HCT116 (cell line): ENCODE measurements around the gene PRRG2. TPM values are rescaled to one million over a fixed set of nuclear protein-coding genes. Genes with fewer than 3 reads are reported as not detected.

Source experiments
- ATAC-seq: fragments of 200-7000 bp; cut with Tn5 transposase; 2 replicates; pipeline ENCODE4 v1.9.1; 2020; ENCODE audit warnings: mild to moderate bottlenecking, moderate library complexity
- BruUV-seq: library from RNA; stranded (reverse); fragments of 400-500 nt; replicated peaks from 2 replicates; lab custom pipeline; 2021; lab: Mats Ljungman, UMichigan
- CTCF ChIA-PET: fragments of 300-600 bp; sonication (Branson Sonifier 250); formaldehyde crosslinking; loops from one replicate; lab custom pipeline; 2021; ENCODE audit warnings: antibody characterized with exemption; lab: Charles Lee
- POLR2A ChIA-PET: fragments of 300-600, 350-600 bp; sonication (Branson Sonifier 250); formaldehyde crosslinking; loops from one replicate; lab custom pipeline; 2021; ENCODE audit warnings: antibody characterized with exemption; lab: Charles Lee
- RAD21 ChIA-PET, 2 experiments: fragments of 300-600 bp; sonication (Branson Sonifier 250); formaldehyde crosslinking; loops; one replicate each; lab custom pipeline; 2023; ENCODE audit warnings: low total read pairs in 2 of 2; ENCODE audit not compliant: uncharacterized antibody in 2 of 2, unreplicated experiment in 2 of 2, low non-redundant PET in 1 of 2; lab: Charles Lee
- DNase-seq: peaks from one replicate; pipeline ENCODE4 v3.0.0-alpha.2; 2010; ENCODE audit warnings: low read depth, low spot score
- H2AFZ ChIP-seq: fragments of 200-600 bp; shearing (Covaris generic), sonication (generic); 2 replicates; pipeline ENCODE4 v1.6.1; 2017; ENCODE audit warnings: low read depth, mixed run types, mixed read lengths, antibody characterized with exemption, low read length; ENCODE audit not compliant: poor library complexity, severe bottlenecking
- H3K27ac ChIP-seq: 2 replicates; pipeline ENCODE4 v1.5.1; 2012; ENCODE audit warnings: low read depth, low read length
- H3K27me3 ChIP-seq: fragments of 200-600 bp; sonication (generic); 2 replicates; pipeline ENCODE4 v1.6.1; 2016; ENCODE audit warnings: mixed run types, low read length, mixed read lengths; ENCODE audit not compliant: insufficient read depth
- H3K36me3 ChIP-seq, 2 experiments: fragments of 200-500 bp in 1 of 2; fragments of 200-600 bp in 1 of 2; sonication (Bioruptor generic) in 1 of 2; sonication (generic) in 1 of 2; 2 replicates each; pipeline versions ENCODE4 v1.5.1 to v1.6.1; 2014 to 2016; ENCODE audit warnings: low read length in 2 of 2, inconsistent platforms in 1 of 2, mixed read lengths in 1 of 2, mixed run types in 1 of 2; ENCODE audit not compliant: insufficient read depth in 2 of 2, control insufficient read depth in 1 of 2
- H3K4me1 ChIP-seq, 2 experiments: fragments of 200-600 bp in 1 of 2; sonication (generic) in 1 of 2; 2 replicates each; pipeline versions ENCODE4 v1.5.1 to v1.6.1; 2012 to 2017; ENCODE audit warnings: low read length in 2 of 2, inconsistent platforms in 1 of 2, mild to moderate bottlenecking in 1 of 2, mixed read lengths in 1 of 2, mixed run types in 1 of 2, moderate library complexity in 1 of 2; ENCODE audit not compliant: insufficient read depth in 2 of 2, control insufficient read depth in 1 of 2
- H3K4me2 ChIP-seq: fragments of 200-600 bp; sonication (generic); 2 replicates; pipeline ENCODE4 v1.6.1; 2017; ENCODE audit warnings: mixed run types, low read length, mixed read lengths
- H3K4me3 ChIP-seq, 2 experiments: fragments of 200-600 bp in 1 of 2; sonication (generic) in 1 of 2; replicated peaks in 1 of 2; 2 replicates each; pipeline ENCODE4 v1.5.1; 2011 to 2016; ENCODE audit warnings: low read length in 2 of 2, control low read depth in 1 of 2, low read depth in 1 of 2, mild to moderate bottlenecking in 1 of 2, mixed read lengths in 1 of 2, mixed run types in 1 of 2
- H3K79me2 ChIP-seq: fragments of 200-600 bp; sonication (generic); 2 replicates; pipeline ENCODE4 v1.6.1; 2017; ENCODE audit warnings: mild to moderate bottlenecking, mixed run types, low read length, moderate library complexity, mixed read lengths; ENCODE audit not compliant: insufficient read depth
- H3K9ac ChIP-seq: fragments of 200-600 bp; sonication (generic); 2 replicates; pipeline ENCODE4 v1.6.1; 2016; ENCODE audit warnings: low read length, mixed read lengths
- H3K9me2 ChIP-seq: fragments of 200-600 bp; sonication (generic), shearing (Covaris generic); 2 replicates; pipeline ENCODE4 v1.6.1; 2017; ENCODE audit warnings: mixed run types, mild to moderate bottlenecking, moderate library complexity; ENCODE audit not compliant: insufficient read depth
- H3K9me3 ChIP-seq, 2 experiments: fragments of 200-500 bp in 1 of 2; fragments of 200-600 bp in 1 of 2; sonication (Bioruptor generic) in 1 of 2; sonication (generic) in 1 of 2; 2 replicates each; pipeline ENCODE4 v1.6.1; 2014 to 2017; ENCODE audit warnings: low read length in 2 of 2, mixed read lengths in 2 of 2, inconsistent platforms in 1 of 2, low read depth in 1 of 2, mild to moderate bottlenecking in 1 of 2, mixed run types in 1 of 2, moderate library complexity in 1 of 2; ENCODE audit not compliant: control insufficient read depth in 1 of 2, insufficient read depth in 1 of 2
- H4K20me1 ChIP-seq: fragments of 200-600 bp; sonication (generic), shearing (Covaris generic); 2 replicates; pipeline ENCODE4 v1.6.1; 2017; ENCODE audit warnings: mixed run types, mild to moderate bottlenecking, moderate library complexity; ENCODE audit not compliant: insufficient read depth
- CEBPB ChIP-seq: IDR thresholded peaks from 2 replicates; pipeline ENCODE4 v1.6.1; 2012; ENCODE audit warnings: low read depth
- JUND ChIP-seq: IDR thresholded peaks from 2 replicates; pipeline ENCODE4 v1.6.1; 2012
- MAX ChIP-seq: IDR thresholded peaks from 2 replicates; pipeline ENCODE4 v1.6.1; 2012
- POLR2A ChIP-seq: IDR thresholded peaks from 2 replicates; pipeline ENCODE4 v1.7.0; 2011; ENCODE audit warnings: borderline replicate concordance; ENCODE audit not compliant: insufficient read depth, insufficient read length; ENCODE audit errors: extremely low read depth
- POLR2AphosphoS5 ChIP-seq: IDR thresholded peaks from 2 replicates; pipeline ENCODE4 v1.6.1; 2011; ENCODE audit warnings: mild to moderate bottlenecking, low read depth, low read length, moderate library complexity
- SRF ChIP-seq: IDR thresholded peaks from 2 replicates; pipeline ENCODE4 v1.6.1; 2012; ENCODE audit warnings: low read depth
- TCF7L2 ChIP-seq: IDR thresholded peaks from 2 replicates; pipeline ENCODE4 v1.7.0; 2011; ENCODE audit warnings: borderline replicate concordance, inconsistent platforms; ENCODE audit not compliant: insufficient read depth, insufficient read length; ENCODE audit errors: extremely low read depth
- ZFX ChIP-seq: fragments of 450-650 bp; IDR thresholded peaks from 2 replicates; pipeline ENCODE4 v1.6.1; 2017
- ZNF274 ChIP-seq: fragments of 200-500 bp; sonication (Bioruptor generic); IDR thresholded peaks from 2 replicates; pipeline ENCODE4 v1.6.1; 2014; ENCODE audit warnings: mild to moderate bottlenecking, low read depth, low read length, inconsistent platforms
- intact Hi-C: fragments of 100-400 bp; cut with micrococcal nuclease; formaldehyde crosslinking; loops from 2 replicates; pipeline ENCODE4 v1.10.0; 2022
- total RNA-seq: library from RNA; stranded (reverse); gene quantifications from one replicate; pipeline ENCODE4 v1.2.1, GENCODE V29; 2021; ENCODE audit not compliant: unreplicated experiment
- TF ChIP-seq, protein P1 (sequence below), 3 experiments: fragments of 200-600 bp in 1 of 3; sonication (generic) in 1 of 3; IDR thresholded peaks in 2 of 3; conservative IDR thresholded peaks in 1 of 3; 2 replicates each; pipeline ENCODE4 v1.5.1; 2012 to 2017; ENCODE audit warnings: low read depth in 2 of 3, low read length in 2 of 3, antibody characterized with exemption in 1 of 3, borderline replicate concordance in 1 of 3, control low read depth in 1 of 3, mild to moderate bottlenecking in 1 of 3, mixed read lengths in 1 of 3, mixed run types in 1 of 3, moderate library complexity in 1 of 3; ENCODE audit not compliant: insufficient read depth in 1 of 3

Gene PRRG2
- total RNA-seq, 1 experiment from 2014 or later, result 6.2 TPM

GRCh38 chr19:49534632-49535385, 46.3 kb upstream of the PRRG2 start:
- no peak overlapping the region for H3K4me2 ChIP-seq
- H2AFZ ChIP-seq, result no peak overlapping the region
- H3K27me3 ChIP-seq, result no peaks in the 10 kb centered on the region
- H3K4me1 ChIP-seq, result peaks cover 0 to 10% of the 10 kb centered on the region in 2 experiments; a peak in 1 of 4 replicates
- no peak overlapping the region for H3K9ac ChIP-seq
- ATAC-seq (no peak), DNase-seq (no peak)
- BruUV-seq, result no TSS peak
- no peak for TF ChIP-seq MAX
- TF ChIP-seq, protein P1, sequence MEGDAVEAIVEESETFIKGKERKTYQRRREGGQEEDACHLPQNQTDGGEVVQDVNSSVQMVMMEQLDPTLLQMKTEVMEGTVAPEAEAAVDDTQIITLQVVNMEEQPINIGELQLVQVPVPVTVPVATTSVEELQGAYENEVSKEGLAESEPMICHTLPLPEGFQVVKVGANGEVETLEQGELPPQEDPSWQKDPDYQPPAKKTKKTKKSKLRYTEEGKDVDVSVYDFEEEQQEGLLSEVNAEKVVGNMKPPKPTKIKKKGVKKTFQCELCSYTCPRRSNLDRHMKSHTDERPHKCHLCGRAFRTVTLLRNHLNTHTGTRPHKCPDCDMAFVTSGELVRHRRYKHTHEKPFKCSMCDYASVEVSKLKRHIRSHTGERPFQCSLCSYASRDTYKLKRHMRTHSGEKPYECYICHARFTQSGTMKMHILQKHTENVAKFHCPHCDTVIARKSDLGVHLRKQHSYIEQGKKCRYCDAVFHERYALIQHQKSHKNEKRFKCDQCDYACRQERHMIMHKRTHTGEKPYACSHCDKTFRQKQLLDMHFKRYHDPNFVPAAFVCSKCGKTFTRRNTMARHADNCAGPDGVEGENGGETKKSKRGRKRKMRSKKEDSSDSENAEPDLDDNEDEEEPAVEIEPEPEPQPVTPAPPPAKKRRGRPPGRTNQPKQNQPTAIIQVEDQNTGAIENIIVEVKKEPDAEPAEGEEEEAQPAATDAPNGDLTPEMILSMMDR (IDR thresholded peaks at IDR 0.05 in 2 of 3, conservative IDR thresholded peaks at IDR 0.05 in 1 of 3; ENCODE audit: borderline replicate concordance in 1 of 3, insufficient read depth in 1 of 3, low read depth in 2 of 3, low read length in 2 of 3), result no peak
- no peak for TF ChIP-seq POLR2AphosphoS5
- TF ChIP-seq SRF, result no peak
- TF ChIP-seq CEBPB, result no peak
- TF ChIP-seq TCF7L2, result no peak
- no peak for TF ChIP-seq JUND
- TF ChIP-seq ZNF274, result no peak
- TF ChIP-seq POLR2A, result no peak
- no peak for TF ChIP-seq ZFX
- H3K9me3 ChIP-seq, result no peaks in the 10 kb centered on the region
- no peaks in the 10 kb centered on the region for H4K20me1 ChIP-seq
- CTCF ChIA-PET, result interaction anchor here (2.4 kb wide), 1 partner anchor 12 kb away, joined by 11 read pairs; no protein-coding TSS in a partner anchor
- H3K27ac ChIP-seq, result no peak overlapping the region
- no peaks in the 10 kb centered on the region for H3K36me3 ChIP-seq
- intact Hi-C loops, result no loop called here
- no peaks in the 10 kb centered on the region for H3K9me2 ChIP-seq
- no peaks in the 10 kb centered on the region for H3K79me2 ChIP-seq
- RAD21 ChIA-PET, result no interaction called here
- POLR2A ChIA-PET, result no interaction called here
- H3K4me3 ChIP-seq, result no peak overlapping the region
